VCaP (cell line): ENCODE results near the gene KRT71.

Experiments used
- H3K27ac ChIP-seq: fragments of 450-650 bp; 2 replicates; pipeline ENCODE4 v1.5.1; 2017
- CTCF ChIP-seq: fragments of 450-650 bp; conservative IDR thresholded peaks from 2 replicates; pipeline ENCODE4 v1.5.1; 2017; ENCODE audit warnings: mild to moderate bottlenecking, moderate library complexity

The KRT71 gene

GRCh38 chr12:52531566-52532300 lies 21.2 kb downstream of the KRT71 start:
- TF ChIP-seq CTCF, result no peak
- no peak overlapping the region for H3K27ac ChIP-seq

- no peak for TF ChIP-seq CTCF
- no peak overlapping the region for H3K27ac ChIP-seq
Observed at GRCh38 chr12:52530905-52531304, 22.0 kb downstream of the KRT71 start.

GRCh38 chr12:52530366-52530765 lies 22.6 kb downstream of the KRT71 start:
- H3K27ac ChIP-seq, result no peak overlapping the region
- TF ChIP-seq CTCF, result no peak

- H3K27ac ChIP-seq, result no peak overlapping the region
- TF ChIP-seq CTCF, result no peak
Observed at GRCh38 chr12:52529846-52530245, 23.1 kb downstream of the KRT71 start.

DNA sequence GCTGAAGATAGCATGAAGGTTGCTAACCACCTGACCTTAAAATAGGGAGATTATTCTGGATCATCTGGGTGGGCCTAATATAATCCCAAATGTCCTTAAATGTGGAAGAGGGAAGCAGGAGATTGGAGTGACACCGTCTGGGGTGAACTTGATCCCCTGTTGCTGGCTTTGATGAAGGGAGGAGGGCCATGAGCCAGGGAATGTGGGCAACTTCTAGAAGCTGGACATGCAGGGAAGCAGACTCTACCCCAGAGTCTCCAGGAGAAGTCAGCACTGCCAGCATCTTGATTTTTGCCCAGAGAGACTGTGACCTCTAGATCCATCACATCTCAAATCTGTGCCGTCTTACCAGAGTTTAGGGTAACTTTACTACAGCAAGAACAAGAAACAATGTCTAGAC lies 23.5 kb downstream of the KRT71 start:
- no peak for TF ChIP-seq CTCF
- no peak overlapping the region for H3K27ac ChIP-seq

DNA sequence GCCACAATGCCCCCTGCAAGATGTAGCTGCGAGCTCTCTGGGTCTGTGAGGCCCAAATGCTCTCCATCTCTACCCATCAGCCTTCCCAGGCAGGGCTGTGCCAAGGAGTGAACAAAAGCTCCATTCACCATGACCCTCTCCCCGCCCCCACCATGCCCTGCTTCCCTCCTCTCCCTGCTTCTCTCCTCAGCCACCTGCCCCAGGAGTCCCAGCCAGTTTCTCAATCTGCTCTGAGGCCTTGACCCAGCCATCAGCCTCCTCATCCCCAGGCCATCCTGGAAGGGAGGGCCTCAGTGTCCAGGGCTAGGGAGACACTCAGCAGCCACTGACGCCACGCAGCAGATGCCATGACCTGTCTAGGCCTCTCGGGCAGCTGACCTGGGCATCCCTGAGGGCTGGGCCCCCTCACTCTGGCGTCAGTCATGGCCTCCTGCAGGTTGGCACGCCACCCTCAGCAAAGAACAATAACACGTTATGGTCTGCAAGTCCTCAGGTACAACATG lies 24.3 kb downstream of the KRT71 start:
- TF ChIP-seq CTCF, result no peak

GRCh38 chr12:52527121-52527800 lies 25.7 kb downstream of the KRT71 start:
- no peak for TF ChIP-seq CTCF
- no peak overlapping the region for H3K27ac ChIP-seq

More for the DNA sequence above, 24.3 kb downstream of the KRT71 start:
- no peak overlapping the region for H3K27ac ChIP-seq
